ENCODE measurements around the gene CBLL1. TPM values are rescaled to one million over a fixed set of nuclear protein-coding genes. Genes with fewer than 3 reads are reported as not detected.

Gene CBLL1
- polyA plus RNA-seq, 1 donor, result 33.7 TPM

- DNase-seq, result no peak
These were observed 1.0 kb upstream of the CBLL1 start for GRCh38 chr7:107742678-107743566.

- DNase-seq, result no peak
These were observed 406 bp downstream of the CBLL1 start for GRCh38 chr7:107744345-107744750.

GRCh38 chr7:107746006-107746405, 2.1 kb downstream of the CBLL1 start:
- no peak for DNase-seq

- no peak for DNase-seq
These were observed 7.2 kb downstream of the CBLL1 start for GRCh38 chr7:107751113-107751512.

GRCh38 chr7:107754642-107755041, 10.7 kb downstream of the CBLL1 start:
- no peak for DNase-seq

- DNase-seq, result no peak
These were observed 14.7 kb downstream of the CBLL1 start for GRCh38 chr7:107758667-107759066.

- no peak for DNase-seq
These were observed 23.4 kb downstream of the CBLL1 start for GRCh38 chr7:107767391-107767790.

- DNase-seq, result no peak
These were observed 24.3 kb downstream of the CBLL1 start for GRCh38 chr7:107768263-107768662.

GRCh38 chr7:107773027-107773426, 29.1 kb downstream of the CBLL1 start:
- no peak for DNase-seq

GRCh38 chr7:107777702-107778101, 33.8 kb downstream of the CBLL1 start:
- DNase-seq, result no peak

- no peak for DNase-seq
These were observed 34.3 kb downstream of the CBLL1 start for GRCh38 chr7:107778283-107778682.

GRCh38 chr7:107779647-107780099, 35.7 kb downstream of the CBLL1 start:
- DNase-seq, result no peak

GRCh38 chr7:107782374-107782773, 38.4 kb downstream of the CBLL1 start:
- no peak for DNase-seq

- DNase-seq, result no peak
These were observed 39.7 kb downstream of the CBLL1 start for GRCh38 chr7:107783648-107784047.

- no peak for DNase-seq
These were observed 41.2 kb downstream of the CBLL1 start for GRCh38 chr7:107785170-107785569.

- DNase-seq, result no peak
These were observed 42.0 kb downstream of the CBLL1 start for GRCh38 chr7:107785926-107786325.

- DNase-seq, result no peak
These were observed 44.3 kb downstream of the CBLL1 start for GRCh38 chr7:107788216-107788615.

GRCh38 chr7:107788662-107789061, 44.7 kb downstream of the CBLL1 start:
- no peak for DNase-seq

GRCh38 chr7:107789647-107790046, 45.7 kb downstream of the CBLL1 start:
- no peak for DNase-seq

GRCh38 chr7:107792364-107792763, 48.4 kb downstream of the CBLL1 start:
- no peak for DNase-seq

GRCh38 chr7:107799647-107800264, 55.8 kb downstream of the CBLL1 start:
- no peak for DNase-seq

- DNase-seq, result no peak
These were observed 59.2 kb downstream of the CBLL1 start, which contains the start of gene SLC26A3 for GRCh38 chr7:107803009-107803610. SLC26A3 (minus strand) TSS chr7:107803223; CDS start chr7:107794509, 8,714 bp downstream.

GRCh38 chr7:107809179-107809578, 65.2 kb downstream of the CBLL1 start:
- DNase-seq, result no peak
